A549 (cell line): ENCODE results near the gene NTN5. TPM values are rescaled to one million over a fixed set of nuclear protein-coding genes. Genes with fewer than 3 reads are reported as not detected.
A peak's percentile ranks its signal among the peaks of the same experiment; 100 is the strongest.

Source experiments
- ATAC-seq, 2 experiments: fragments of 200-7000 bp in 1 of 2; fragments of >200 bp in 1 of 2; cut with Nextera tagmentation in 1 of 2; cut with Tn5 transposase in 1 of 2; 3 replicates each; pipeline versions ENCODE4 v1.8.0 to v1.9.1; 2018 to 2020; ENCODE audit warnings: mild to moderate bottlenecking in 1 of 2, moderate library complexity in 1 of 2
- CTCF ChIA-PET: fragments of 300-600 bp; sonication (Branson Sonifier 250); formaldehyde crosslinking; extraction: SDS; loops from one replicate; lab custom pipeline; 2021; ENCODE audit warnings: antibody characterized with exemption, inconsistent platforms; lab: Yijun Ruan, JAX
- POLR2A ChIA-PET: fragments of 350-600 bp; formaldehyde crosslinking; extraction: SDS; loops from one replicate; lab custom pipeline; 2021; ENCODE audit warnings: antibody characterized with exemption, inconsistent platforms; lab: Yijun Ruan, JAX
- DNase-seq, 2 experiments: peaks; one replicate each; pipeline versions ENCODE4 v3.0.0 to v3.0.0-alpha.2; 2011 to 2016; ENCODE audit warnings: low read depth in 1 of 2, low spot score in 1 of 2
- FAIRE-seq: peaks from 2 replicates; lab custom pipeline; 2011; peaks lifted over from hg19 to GRCh38; lab: Jason Lieb, UNC
- H3K27ac ChIP-seq, 2 experiments: fragments of >200 bp; sonication (Bioruptor Twin); formaldehyde crosslinking; 3 replicates each; pipeline ENCODE4 v1.5.1; 2016 to 2017
- H3K4me1 ChIP-seq: fragments of >200 bp; sonication (Bioruptor Twin); formaldehyde crosslinking; 3 replicates; pipeline ENCODE4 v1.6.1; 2016
- H3K4me2 ChIP-seq: fragments of >200 bp; sonication (Bioruptor Twin); formaldehyde crosslinking; 3 replicates; pipeline ENCODE4 v1.6.1; 2016
- H3K4me3 ChIP-seq: fragments of >200 bp; sonication (Bioruptor Twin); formaldehyde crosslinking; 3 replicates; pipeline ENCODE4 v1.5.1; 2016
- H3K9me3 ChIP-seq: fragments of >200 bp; sonication (Bioruptor Twin); formaldehyde crosslinking; 3 replicates; pipeline ENCODE4 v1.6.1; 2016
- CBX2 ChIP-seq: fragments of 200-600 bp; sonication (generic); IDR thresholded peaks from 2 replicates; pipeline ENCODE4 v1.6.1; 2016; ENCODE audit warnings: low read depth, mild to moderate bottlenecking, borderline replicate concordance
- CBX8 ChIP-seq: fragments of 200-600 bp; sonication (generic); IDR thresholded peaks from 2 replicates; pipeline ENCODE4 v1.6.1; 2016
- CEBPB ChIP-seq, 2 experiments: fragments of >200 bp in 1 of 2; sonication (Bioruptor Twin) in 1 of 2; formaldehyde crosslinking in 1 of 2; IDR thresholded peaks; 2 replicates each; pipeline ENCODE4 v1.6.1; 2012 to 2016
- CHD2 ChIP-seq: fragments of 150-350 bp; IDR thresholded peaks from 2 replicates; pipeline ENCODE4 v1.6.1; 2014; ENCODE audit warnings: low read length; ENCODE audit not compliant: partially characterized antibody
- E2F6 ChIP-seq: IDR thresholded peaks from 2 replicates; pipeline ENCODE4 v1.6.1; 2012; ENCODE audit warnings: low read depth, borderline replicate concordance
- EP300 ChIP-seq, 2 experiments: fragments of >200 bp; sonication (Bioruptor Twin); formaldehyde crosslinking; IDR thresholded peaks; 2 replicates in 1 of 2; 3 replicates in 1 of 2; pipeline ENCODE4 v1.6.1; 2016 to 2017
- ESRRA ChIP-seq: fragments of 150-350 bp; IDR thresholded peaks from 2 replicates; pipeline ENCODE4 v1.6.1; 2014; ENCODE audit warnings: mild to moderate bottlenecking, low read length, borderline replicate concordance
- FOSL2 ChIP-seq, 2 experiments: fragments of 450-650 bp in 1 of 2; fragments of >200 bp in 1 of 2; sonication (Bioruptor Twin) in 1 of 2; formaldehyde crosslinking; IDR thresholded peaks; 2 replicates each; pipeline versions ENCODE4 v1.5.0 to v1.6.1; 2016 to 2020; ENCODE audit warnings: mild to moderate bottlenecking in 1 of 2, moderate library complexity in 1 of 2
- GATA3 ChIP-seq: IDR thresholded peaks from 2 replicates; pipeline ENCODE4 v1.6.1; 2012; ENCODE audit warnings: borderline replicate concordance
- HEYL ChIP-seq: fragments of 250-450 bp; sonication (Bioruptor Pico); IDR thresholded peaks from 2 replicates; pipeline ENCODE4 v1.8.0; 2021; ENCODE audit warnings: mild to moderate bottlenecking, moderate library complexity
- HOXA7 ChIP-seq: fragments of 250-450 bp; sonication (Bioruptor Pico); IDR thresholded peaks from 2 replicates; pipeline ENCODE4 v1.5.0; 2020; ENCODE audit warnings: mild to moderate bottlenecking, moderate library complexity
- HOXB13 ChIP-seq: fragments of 250-450 bp; sonication (Bioruptor Pico); IDR thresholded peaks from 2 replicates; pipeline ENCODE4 v1.5.0; 2020; ENCODE audit warnings: low read depth, mild to moderate bottlenecking, moderate library complexity
- JUN ChIP-seq, 2 experiments: fragments of >200 bp; sonication (Bioruptor Twin); formaldehyde crosslinking; IDR thresholded peaks; 2 replicates in 1 of 2; 3 replicates in 1 of 2; pipeline ENCODE4 v1.6.1; 2016 to 2017
- KDM5A ChIP-seq: fragments of 200-600 bp; sonication (generic); IDR thresholded peaks from 2 replicates; pipeline ENCODE4 v1.6.1; 2016; ENCODE audit warnings: antibody characterized with exemption, mild to moderate bottlenecking
- MAZ ChIP-seq: fragments of 150-350 bp; IDR thresholded peaks from 2 replicates; pipeline ENCODE4 v1.6.1; 2014; ENCODE audit warnings: antibody characterized with exemption, low read depth, low read length, borderline replicate concordance
- NFE2L2 ChIP-seq: fragments of 150-350 bp; conservative IDR thresholded peaks from 2 replicates; pipeline ENCODE4 v1.6.1; 2014; ENCODE audit warnings: low read length
- PHF8 ChIP-seq: fragments of 200-600 bp; sonication (generic); IDR thresholded peaks from 2 replicates; pipeline ENCODE4 v1.6.1; 2016; ENCODE audit warnings: low read depth, mild to moderate bottlenecking, antibody characterized with exemption, moderate library complexity, borderline replicate concordance
- RCOR1 ChIP-seq: fragments of 150-350 bp; IDR thresholded peaks from 2 replicates; pipeline ENCODE4 v1.6.1; 2014; ENCODE audit warnings: antibody characterized with exemption, low read length, low read depth
- RFX5 ChIP-seq: fragments of 450-650 bp; IDR thresholded peaks from 2 replicates; pipeline ENCODE4 v1.7.1; 2014; ENCODE audit warnings: antibody characterized with exemption, mild to moderate bottlenecking, moderate library complexity
- RNF2 ChIP-seq: fragments of 200-600 bp; sonication (generic); IDR thresholded peaks from 2 replicates; pipeline ENCODE4 v1.6.1; 2016; ENCODE audit warnings: low read depth, mild to moderate bottlenecking, antibody characterized with exemption, moderate library complexity, borderline replicate concordance
- SREBF2 ChIP-seq: fragments of 450-650 bp; IDR thresholded peaks from 2 replicates; pipeline ENCODE4 v1.6.1; 2014; ENCODE audit warnings: mild to moderate bottlenecking, moderate library complexity
- TFCP2L1 ChIP-seq: fragments of 250-450 bp; sonication (Bioruptor Pico); IDR thresholded peaks from 2 replicates; pipeline ENCODE4 v1.5.0; 2021; ENCODE audit warnings: mild to moderate bottlenecking
- TP53 ChIP-seq: fragments of 250-450 bp; sonication (Bioruptor Pico); IDR thresholded peaks from 2 replicates; pipeline ENCODE4 v1.5.0; 2021; ENCODE audit warnings: mild to moderate bottlenecking, moderate library complexity
- ZNF302 ChIP-seq: fragments of 250-450 bp; sonication (Bioruptor Pico); IDR thresholded peaks from 2 replicates; pipeline ENCODE4 v1.9.0; 2021; ENCODE audit warnings: inconsistent platforms, mild to moderate bottlenecking, moderate library complexity
- ZSCAN20 ChIP-seq: fragments of 250-450 bp; sonication (Bioruptor Pico); IDR thresholded peaks from 2 replicates; pipeline ENCODE4 v1.8.0; 2022; ENCODE audit warnings: mild to moderate bottlenecking, moderate library complexity
- WGBS: methylation state at CpG from one replicate; pipeline ENCODE4 v1.1.6; 2017; ENCODE audit errors: missing lambda C conversion rate; 5-methylcytosine and 5-hydroxymethylcytosine counted together
- polyA plus RNA-seq, 4 experiments: library from polyadenylated mRNA; depleted of rRNA in 3 of 4; stranded (reverse); fragments of >200 nt; fragmentation: RNase III in 1 of 4; extraction: RNeasy Plus Mini Kit Qiagen cat#74134 plus additional on column Dnase treatment in 1 of 4; gene quantifications; 2 replicates in 3 of 4; 3 replicates in 1 of 4; pipeline ENCODE4 v1.2.3, GENCODE V29; 2011 to 2017
- TF ChIP-seq, protein P1 (sequence below): fragments of 250-450 bp; sonication (Bioruptor Pico); IDR thresholded peaks from 2 replicates; pipeline ENCODE4 v1.5.0; 2020; ENCODE audit warnings: low read depth, mild to moderate bottlenecking, moderate library complexity
- TF ChIP-seq, protein P2 (sequence below): IDR thresholded peaks from 2 replicates; pipeline ENCODE4 v1.6.1; 2012
- TF ChIP-seq, protein P3 (sequence below): fragments of 450-650 bp; IDR thresholded peaks from 2 replicates; pipeline ENCODE4 v1.6.1; 2014; ENCODE audit warnings: antibody characterized with exemption
- TF ChIP-seq, protein P4 (sequence below): fragments of >200 bp; sonication (Bioruptor Twin); formaldehyde crosslinking; IDR thresholded peaks from 3 replicates; pipeline ENCODE4 v1.6.1; 2016

The NTN5 gene
- polyA plus RNA-seq, 2 of the 4 experiments (the other 2 are of a cell fraction), result 0.18 to 0.22 TPM

GRCh38 chr19:48638831-48639381, 33.9 kb downstream of the NTN5 start:
- CTCF ChIA-PET, result interaction anchor here (1.7 kb wide), 1 partner anchor 36 kb away, joined by 4 read pairs; no protein-coding TSS in a partner anchor
- POLR2A ChIA-PET, result no interaction called here
- H3K27ac ChIP-seq, result peak overlapping the region; percentile 89 to 92
- TF ChIP-seq, protein P1, sequence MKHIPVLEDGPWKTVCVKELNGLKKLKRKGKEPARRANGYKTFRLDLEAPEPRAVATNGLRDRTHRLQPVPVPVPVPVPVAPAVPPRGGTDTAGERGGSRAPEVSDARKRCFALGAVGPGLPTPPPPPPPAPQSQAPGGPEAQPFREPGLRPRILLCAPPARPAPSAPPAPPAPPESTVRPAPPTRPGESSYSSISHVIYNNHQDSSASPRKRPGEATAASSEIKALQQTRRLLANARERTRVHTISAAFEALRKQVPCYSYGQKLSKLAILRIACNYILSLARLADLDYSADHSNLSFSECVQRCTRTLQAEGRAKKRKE (CRISPR knock-in tag), result no peak
- no peak for TF ChIP-seq FOSL2 (IDR thresholded peaks at IDR 0.05)
- 0 out of 2 replicates have a peak, but pooled peaks have one; percentile 18 for TF ChIP-seq FOSL2 (CRISPR knock-in tag; IDR thresholded peaks at IDR 0.05)
- no peaks in the 10 kb centered on the region for H3K9me3 ChIP-seq
- ATAC-seq (no peak), FAIRE-seq (no peak), DNase-seq (no peak)
- peaks cover 30% of the 10 kb centered on the region for H3K4me1 ChIP-seq
- H3K4me3 ChIP-seq, result no peak overlapping the region
- peak overlapping the region; percentile 100 for H3K4me2 ChIP-seq
- WGBS, result 72% methylated on average over 16 of the region's 16 CpGs

GRCh38 chr19:48637948-48638830, 34.6 kb downstream of the NTN5 start:
- CTCF ChIA-PET, result interaction anchor here (1.2 to 1.7 kb wide), 2 partner anchors 21 to 36 kb away, joined by 3 to 4 read pairs; no protein-coding TSS in a partner anchor
- Histone ChIP-seq H3K27ac (peak overlapping the region; percentile 89 to 92), H3K4me2 (peak overlapping the region; percentile 100), H3K9me3 (no peaks in the 10 kb centered on the region), H3K4me1 (peaks cover 37% of the 10 kb centered on the region), H3K4me3 (peak overlapping the region; percentile 71)
- ATAC-seq (peak; percentile 11 to 45; a peak in 5 of 6 replicates), DNase-seq (peak; percentile 87 to 98), FAIRE-seq (no peak)
- 18% methylated on average over 21 of the region's 29 CpGs for WGBS
- POLR2A ChIA-PET, result interaction anchor here (0.6 to 1.4 kb wide), 4 partner anchors 10 to 607 kb away, joined by 3 to 5 read pairs (median 4); partner anchors contain the start of genes RPL18 and SPHK2
- TF ChIP-seq CEBPB (IDR thresholded peaks at IDR 0.05) (no peak), RCOR1 (no peak), TP53 (CRISPR knock-in tag) (no peak), KDM5A (no peak), SREBF2 (no peak), RNF2 (no peak), NFE2L2 (no peak), FOSL2 (IDR thresholded peaks at IDR 0.05) (no peak), FOSL2 (CRISPR knock-in tag; IDR thresholded peaks at IDR 0.05) (no peak), HEYL (CRISPR knock-in tag) (no peak), E2F6 (no peak), HOXB13 (no peak; the same call in 1 of the 2 replicates), PHF8 (peak; percentile 27; the same call in 1 of the 2 replicates), ZSCAN20 (CRISPR knock-in tag) (no peak), TFCP2L1 (CRISPR knock-in tag) (no peak), GATA3 (peak; percentile 69), ZNF302 (CRISPR knock-in tag) (no peak), ESRRA (no peak), MAZ (0 out of 2 replicates have a peak, but pooled peaks have one; percentile 21), RFX5 (no peak), HOXA7 (no peak), JUN (IDR thresholded peaks at IDR 0.05) (peak; percentile 41 to 50; a peak in 2 of 5 replicates), CHD2 (no peak), CBX8 (no peak), CBX2 (no peak), EP300 (IDR thresholded peaks at IDR 0.05) (no peak)
- TF ChIP-seq, protein P2, sequence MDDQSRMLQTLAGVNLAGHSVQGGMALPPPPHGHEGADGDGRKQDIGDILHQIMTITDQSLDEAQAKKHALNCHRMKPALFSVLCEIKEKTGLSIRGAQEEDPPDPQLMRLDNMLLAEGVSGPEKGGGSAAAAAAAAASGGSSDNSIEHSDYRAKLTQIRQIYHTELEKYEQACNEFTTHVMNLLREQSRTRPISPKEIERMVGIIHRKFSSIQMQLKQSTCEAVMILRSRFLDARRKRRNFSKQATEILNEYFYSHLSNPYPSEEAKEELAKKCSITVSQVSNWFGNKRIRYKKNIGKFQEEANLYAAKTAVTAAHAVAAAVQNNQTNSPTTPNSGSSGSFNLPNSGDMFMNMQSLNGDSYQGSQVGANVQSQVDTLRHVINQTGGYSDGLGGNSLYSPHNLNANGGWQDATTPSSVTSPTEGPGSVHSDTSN, result no peak
- TF ChIP-seq, protein P3, sequence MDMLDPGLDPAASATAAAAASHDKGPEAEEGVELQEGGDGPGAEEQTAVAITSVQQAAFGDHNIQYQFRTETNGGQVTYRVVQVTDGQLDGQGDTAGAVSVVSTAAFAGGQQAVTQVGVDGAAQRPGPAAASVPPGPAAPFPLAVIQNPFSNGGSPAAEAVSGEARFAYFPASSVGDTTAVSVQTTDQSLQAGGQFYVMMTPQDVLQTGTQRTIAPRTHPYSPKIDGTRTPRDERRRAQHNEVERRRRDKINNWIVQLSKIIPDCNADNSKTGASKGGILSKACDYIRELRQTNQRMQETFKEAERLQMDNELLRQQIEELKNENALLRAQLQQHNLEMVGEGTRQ, result no peak
- TF ChIP-seq, protein P4, sequence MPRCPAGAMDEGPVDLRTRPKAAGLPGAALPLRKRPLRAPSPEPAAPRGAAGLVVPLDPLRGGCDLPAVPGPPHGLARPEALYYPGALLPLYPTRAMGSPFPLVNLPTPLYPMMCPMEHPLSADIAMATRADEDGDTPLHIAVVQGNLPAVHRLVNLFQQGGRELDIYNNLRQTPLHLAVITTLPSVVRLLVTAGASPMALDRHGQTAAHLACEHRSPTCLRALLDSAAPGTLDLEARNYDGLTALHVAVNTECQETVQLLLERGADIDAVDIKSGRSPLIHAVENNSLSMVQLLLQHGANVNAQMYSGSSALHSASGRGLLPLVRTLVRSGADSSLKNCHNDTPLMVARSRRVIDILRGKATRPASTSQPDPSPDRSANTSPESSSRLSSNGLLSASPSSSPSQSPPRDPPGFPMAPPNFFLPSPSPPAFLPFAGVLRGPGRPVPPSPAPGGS, result peak; percentile 52; the same call in 1 of the 3 replicates
